ENCODE measurements around the gene SOHLH1.
"Not testable (repeated sequence)": the region's sequence is repeated elsewhere in the genome, so short reads cannot be mapped to it uniquely, and the experiment has no call there.

SOHLH1 gene

DNA sequence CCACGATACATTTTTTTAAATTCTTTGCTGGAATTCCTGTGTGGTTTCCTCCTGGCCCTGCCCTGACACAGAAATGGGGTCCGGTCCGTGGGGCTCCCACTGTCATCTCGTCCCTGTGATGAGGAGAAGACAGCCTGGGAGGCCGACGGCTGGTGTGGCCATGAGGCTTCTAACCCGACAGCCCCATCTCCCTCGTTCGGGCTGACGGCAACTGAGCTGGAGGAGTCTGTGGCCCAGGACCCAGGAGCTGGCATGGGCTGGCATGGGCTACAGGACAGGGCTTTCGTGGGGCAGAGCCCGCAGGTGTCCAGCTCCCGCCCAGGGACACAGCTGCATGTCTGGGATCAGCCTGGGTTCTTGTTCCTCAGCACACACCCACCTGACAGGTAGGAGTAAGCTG is 22.4 kb downstream of the SOHLH1 start:
- DNase-seq, result no peak

DNA sequence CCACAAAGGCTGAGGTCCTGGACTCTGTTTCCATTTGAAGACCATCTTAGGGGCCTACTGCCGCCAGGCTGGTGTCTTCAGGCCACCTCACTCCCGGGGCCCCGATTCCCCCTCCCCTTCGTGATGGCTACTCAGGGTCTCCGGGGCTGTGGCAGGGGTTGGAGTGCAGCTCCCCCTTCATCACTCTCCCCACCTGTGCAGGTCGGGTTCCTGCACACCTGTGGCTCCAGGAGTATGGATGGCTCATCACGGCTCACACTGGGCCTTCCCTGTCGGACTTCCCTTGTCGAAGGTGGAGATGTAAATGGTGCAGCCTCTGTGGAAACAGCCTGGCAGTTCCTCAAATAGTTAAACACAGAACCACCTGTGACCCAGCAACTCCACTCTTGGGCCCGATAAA is 24.3 kb downstream of the SOHLH1 start:
- DNase-seq, result no peak

DNA sequence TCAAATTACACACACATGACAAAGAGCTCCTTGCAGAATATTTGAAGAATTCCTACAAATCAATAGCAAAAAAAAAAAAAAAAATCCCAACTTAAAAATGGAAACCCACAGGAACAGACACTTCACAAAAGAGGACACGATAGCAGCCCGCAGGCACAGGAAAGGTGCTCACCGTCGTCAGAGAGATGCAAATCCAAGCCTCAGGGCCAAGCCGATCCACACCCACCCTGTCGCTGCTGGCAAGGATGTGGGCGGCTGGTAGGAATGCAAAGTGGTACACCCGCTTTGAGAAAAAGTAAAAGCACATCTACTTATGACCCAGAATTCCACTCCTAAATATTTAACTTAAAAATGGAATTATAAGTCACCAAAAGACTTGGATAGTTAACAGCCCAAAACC is 25.3 kb downstream of the SOHLH1 start:
- no peak for DNase-seq

DNA sequence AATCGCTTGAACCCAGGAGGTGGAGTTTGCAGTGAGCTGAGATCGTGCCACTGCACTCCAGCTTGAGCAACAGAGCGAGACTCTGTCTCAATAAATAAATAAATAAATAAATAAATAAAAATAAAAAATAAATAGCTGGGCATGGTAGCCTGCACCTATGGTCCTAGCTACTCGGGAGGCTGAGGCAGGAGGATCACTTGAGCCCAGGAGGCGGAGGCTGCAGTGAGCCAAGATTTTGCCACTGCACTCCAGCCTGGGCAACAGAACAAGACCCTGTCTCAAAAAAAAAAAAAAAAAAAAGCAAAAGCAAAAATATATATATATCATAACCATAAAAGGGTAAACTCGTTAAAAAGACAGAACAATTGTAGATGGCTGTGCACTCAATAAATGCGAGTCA is 26.5 kb downstream of the SOHLH1 start:
- not testable (repeated sequence) for DNase-seq

DNA sequence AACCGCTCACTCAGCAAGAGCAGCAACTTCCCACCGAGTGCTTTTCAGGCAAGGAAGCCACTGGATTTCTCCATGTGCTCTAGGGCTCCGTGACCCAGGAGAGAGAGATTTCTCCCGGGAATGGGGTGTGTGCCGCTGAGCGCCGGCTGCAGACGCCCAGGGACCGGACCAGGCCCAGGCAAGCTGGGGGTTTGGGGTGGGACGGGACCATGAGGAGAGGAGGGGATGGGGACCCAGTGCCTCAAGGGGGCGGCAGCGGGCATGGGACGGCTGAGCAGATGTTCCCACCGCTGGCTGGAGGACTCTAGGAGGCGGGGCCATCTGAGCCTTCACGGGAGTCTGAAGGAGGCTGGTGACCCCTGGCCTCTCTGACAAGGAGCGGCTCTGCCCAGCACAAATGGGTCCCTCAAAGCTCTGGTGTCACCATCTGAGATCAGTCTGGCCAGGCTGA is 27.7 kb downstream of the SOHLH1 start:
- DNase-seq, result no peak

DNA sequence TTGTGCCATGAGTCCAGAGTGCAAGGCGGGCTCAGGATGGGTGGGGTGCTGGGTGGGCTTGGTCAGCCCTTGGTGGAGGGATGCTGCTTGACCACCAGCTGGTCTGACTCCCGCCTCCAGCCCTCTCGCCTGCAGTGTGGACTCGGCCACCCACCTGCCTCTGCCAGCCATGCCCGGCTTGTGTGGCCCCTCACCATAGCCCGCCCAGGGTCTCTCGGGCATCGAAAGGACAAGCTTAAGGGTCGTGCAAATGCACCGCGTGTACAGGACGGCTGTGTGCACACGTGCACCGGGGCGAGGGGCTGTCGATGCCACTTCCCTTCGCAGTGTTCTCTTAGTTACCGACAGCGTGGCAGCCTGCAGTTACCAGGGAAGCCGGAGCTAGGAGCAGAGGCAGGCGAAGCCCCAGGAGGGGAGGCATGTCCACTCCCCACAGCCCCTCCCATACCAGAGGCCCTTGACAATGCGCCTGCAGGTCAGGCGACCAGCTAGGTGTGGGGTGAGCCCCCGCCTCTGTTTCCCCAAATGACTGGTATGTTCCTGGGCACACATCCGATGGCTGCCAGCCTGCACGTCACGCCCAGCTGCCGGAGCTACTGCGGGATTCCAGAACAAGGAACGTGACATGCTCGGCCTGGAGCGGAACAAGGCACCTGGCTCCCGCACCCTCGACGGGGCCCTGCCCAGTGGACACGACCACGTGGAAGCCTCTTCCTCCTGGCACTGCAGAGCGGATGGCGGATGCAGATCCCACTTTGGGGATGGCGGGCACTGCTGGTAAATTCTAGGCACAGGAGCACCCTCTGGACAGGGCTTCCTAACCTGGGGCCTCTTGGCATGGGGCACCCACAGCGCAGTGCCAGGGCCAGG is 28.3 kb downstream of the SOHLH1 start:
- DNase-seq, result no peak

DNA sequence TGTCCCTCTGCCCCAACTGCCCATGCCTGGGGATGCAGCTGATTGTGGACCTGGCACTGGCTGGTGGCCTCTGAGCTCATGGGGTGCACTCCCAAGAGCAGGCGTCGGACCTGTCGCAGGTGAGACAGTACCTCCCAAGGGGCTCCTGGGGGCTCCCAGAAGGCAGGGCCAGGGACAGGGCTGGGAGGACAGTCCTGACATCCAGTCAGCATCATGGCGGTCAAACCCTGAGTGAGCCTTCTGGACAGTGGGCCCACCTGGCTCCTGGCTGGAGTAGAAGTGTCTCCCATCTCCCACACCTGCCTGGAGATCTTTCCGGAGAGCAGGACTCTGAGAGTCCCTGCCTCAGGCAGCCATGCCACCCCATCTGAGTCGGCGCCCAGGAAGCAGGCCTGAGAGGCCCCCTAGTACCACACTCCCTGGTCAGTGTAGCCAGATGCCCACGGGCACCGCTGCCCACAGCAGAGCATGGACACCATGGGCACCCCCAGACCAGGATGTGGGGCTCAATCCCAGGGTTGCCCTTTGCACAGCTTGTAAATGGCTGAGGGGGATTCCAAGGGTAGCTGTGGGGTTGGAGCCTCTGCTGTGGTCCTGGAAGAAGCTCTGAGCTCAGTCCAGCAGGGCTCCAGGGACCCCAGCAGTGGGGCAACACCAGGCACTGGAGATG is 29.5 kb downstream of the SOHLH1 start:
- no peak for DNase-seq

DNA sequence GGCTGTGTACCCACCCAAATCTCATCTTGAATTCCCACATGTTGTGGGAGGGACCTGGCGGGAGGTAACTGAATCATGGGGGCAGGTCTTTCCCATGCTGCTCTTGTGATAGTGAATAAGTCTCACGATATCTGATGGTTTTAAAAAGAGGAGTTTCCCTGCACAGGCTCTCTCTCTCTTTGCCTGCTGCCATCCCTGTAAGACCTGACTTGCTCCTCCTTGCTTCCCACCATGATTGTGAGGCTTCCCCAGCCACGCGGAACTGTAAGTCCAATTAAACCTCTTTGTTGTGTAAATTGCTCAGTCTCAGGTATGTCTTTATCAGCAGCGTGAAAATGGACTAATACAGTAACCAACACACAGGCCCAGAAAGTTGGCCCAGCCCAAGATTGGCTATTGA is 30.3 kb downstream of the SOHLH1 start:
- DNase-seq, result not testable (repeated sequence)

DNA sequence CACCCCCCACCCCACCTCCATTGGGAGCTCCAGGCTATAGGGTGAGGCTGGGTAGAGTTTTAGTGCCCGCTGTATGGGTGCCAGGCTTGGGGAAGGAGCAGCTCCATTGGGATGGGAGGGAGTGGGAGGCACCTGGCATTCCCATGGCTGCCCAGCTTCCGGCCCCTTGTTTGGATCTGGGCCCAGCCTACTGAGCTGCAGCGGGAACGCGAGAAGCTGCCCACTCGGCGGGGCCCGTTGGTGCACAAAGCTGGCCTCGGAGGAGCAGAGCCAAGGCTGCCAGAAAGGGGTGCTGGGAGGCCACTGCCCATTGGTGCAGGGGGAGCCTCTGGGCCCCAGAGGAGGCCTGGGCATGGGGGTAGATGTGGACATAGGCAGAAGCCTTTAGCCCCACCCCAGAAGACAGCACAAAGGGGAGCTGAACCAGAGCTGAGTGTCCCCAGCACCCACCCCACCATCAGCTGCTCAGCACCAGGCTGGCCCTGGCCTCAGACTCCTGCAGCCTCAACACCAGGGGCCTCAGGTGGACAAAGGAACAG is 31.7 kb downstream of the SOHLH1 start:
- no peak for DNase-seq

DNA sequence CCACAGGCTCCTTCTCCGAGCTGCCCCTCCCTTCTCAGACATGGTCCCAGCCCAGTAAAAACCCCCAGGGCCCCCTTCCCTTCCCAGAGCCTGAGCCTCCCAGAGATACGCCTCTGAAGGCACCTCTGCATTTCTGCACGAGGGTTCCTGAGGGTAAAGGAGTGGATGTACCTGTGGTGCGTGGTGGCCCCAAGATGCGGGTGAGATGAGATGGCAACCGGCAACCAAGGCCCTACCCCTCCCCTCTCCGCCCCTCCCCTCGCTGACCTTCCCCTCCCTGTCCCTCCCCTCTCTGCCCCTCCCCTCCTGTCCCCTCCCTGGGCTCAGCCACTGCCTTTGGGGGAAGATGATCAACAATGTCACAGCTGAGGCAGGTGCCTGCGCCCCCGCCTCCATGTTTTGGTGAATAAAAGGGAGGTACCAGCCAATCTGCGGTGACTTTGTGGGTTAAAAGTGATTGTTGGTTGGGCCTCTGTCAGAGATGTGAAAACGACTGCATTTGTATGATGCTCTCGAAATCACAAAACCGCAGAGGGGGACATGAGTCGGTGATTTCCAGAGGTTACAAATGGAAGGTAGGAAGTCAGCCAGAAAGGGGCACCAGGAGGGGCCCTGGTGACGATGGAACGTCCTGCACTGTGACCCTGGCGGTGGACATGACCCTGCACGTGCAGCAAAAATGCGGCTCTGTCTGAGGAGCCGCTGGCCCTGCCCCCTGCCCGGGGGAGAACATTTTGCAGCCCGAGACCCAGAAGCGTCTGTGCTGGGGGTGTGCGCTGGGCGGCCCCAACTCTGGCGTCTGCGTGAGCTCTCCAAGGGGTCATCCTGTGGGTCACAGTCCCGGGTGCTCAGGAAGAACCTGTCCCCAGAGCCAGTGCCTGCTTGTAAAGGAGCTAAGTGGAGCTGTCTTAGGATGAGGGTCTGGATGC is 32.5 kb downstream of the SOHLH1 start:
- DNase-seq, result no peak

DNA sequence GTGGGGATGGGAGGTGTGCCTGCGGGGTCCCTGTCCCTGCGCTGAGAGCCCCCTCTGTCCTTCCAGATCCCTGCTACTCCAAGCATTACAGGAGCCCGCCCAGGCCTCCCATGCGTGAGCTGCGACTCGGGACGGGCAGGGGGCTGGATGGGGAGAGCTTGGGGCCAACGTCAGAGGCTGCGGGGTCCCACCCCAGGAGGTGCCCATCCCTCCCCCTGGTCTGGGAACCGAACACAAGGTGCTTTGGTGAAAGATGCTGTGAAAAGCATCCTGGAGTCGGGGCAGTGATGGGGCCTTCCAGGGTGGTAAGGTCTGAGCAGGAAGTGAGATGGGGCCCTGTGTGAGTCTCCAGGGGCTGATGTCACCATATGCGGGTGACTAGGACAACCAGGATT is 33.5 kb downstream of the SOHLH1 start:
- no peak for DNase-seq

DNA sequence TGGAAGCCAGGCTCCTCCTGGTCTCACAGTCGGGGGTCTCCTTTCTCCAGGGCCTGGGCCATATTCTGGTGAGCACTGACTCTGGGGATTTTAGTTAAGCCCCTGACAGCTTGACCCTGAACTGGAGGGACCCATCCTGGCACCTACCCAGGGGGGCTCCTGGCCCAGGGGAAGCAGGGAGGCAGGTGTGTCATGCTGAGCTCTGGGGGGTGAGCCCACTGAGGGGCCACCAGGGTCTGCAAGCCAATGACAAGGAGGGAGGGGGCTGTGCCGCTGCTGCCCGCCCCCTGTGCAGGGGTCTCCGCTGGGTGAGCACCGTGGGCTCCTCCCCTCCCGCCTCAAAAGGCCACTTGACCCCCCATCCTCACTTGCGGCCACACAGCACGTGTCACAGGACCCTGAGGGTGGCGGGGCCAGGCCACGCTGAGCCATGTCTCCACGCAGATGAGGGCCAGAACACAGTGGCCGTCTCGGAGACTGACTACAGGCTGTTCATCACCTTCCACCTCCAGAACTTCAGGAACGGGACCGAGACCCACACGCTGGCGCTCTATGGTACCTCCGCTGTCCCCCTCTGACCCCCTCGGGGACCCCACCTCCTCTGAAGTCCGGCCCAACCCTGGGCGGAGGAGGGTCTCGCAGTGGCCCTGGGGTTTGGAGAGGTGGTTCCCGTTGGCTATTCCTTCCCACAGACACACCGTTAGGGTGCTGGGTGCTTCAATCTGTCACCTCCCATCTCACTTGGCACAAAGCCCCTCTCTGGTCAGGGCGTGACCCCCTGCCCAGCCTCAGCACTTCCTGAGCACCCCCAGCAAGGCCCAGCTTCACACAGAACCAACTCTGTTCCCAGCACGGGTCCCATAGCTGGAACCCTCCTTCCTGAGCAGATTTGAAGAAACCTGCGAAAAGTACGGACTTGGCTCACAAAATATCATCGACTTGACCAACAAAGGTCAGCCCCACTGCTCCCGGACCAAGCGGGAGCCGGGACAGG is 34.2 kb downstream of the SOHLH1 start:
- no peak for DNase-seq

DNA sequence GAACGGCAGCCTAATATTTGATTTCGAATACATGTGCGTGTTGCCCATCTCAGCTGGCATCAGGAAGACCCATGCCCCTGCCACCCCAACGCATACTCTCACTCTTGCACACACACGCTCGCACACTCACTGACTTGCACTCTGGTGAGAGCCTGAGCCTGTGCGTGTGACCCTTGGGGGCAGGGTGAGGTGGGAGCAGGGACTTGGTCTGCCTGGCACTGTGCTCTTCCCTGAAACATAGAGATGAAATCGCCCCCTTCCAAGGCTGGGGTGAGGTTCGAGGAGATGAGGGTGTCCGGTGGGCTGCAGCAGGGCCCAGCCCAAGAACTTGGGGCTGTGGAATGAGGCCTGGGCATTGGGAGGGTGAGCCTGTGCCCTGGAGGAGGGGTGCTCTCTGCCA is 35.0 kb downstream of the SOHLH1 start:
- no peak for DNase-seq

DNA sequence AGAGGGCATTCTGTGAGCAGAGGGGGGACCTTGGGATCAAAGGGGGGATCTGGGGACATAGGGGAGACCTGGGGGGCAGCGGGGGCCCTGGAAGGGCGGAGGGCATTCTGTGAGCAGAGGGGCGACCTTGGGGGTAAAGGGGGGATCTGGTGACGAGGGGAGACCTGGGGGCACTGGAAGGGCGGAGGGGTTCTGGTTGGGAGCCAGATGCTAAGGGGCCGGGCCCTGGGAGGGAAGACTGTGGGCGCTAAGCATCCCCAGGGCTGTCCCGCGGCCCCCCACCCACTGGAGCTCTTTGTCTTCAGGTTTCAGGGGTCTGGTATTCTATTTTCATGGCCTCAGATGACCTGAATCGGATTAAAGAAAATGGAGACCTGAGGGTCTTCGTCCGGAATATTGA is 35.4 kb downstream of the SOHLH1 start:
- no peak for DNase-seq

DNA sequence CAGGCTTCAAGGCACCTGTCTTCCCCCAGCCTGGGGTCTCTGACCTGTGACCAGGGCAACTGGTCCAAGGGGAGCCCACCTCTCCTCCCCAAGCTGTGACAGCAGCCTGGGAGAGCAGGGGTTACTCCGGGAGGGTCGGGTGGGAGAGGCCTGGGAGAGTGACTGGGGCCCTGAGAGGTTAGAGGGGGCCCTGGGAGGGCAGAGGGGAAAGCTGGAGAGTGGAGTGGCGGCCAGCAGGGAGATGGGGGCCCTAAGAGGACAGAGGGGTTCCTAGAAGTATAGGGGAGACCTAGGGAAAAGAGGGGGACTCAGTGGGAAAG is 35.9 kb downstream of the SOHLH1 start:
- no peak for DNase-seq

DNA sequence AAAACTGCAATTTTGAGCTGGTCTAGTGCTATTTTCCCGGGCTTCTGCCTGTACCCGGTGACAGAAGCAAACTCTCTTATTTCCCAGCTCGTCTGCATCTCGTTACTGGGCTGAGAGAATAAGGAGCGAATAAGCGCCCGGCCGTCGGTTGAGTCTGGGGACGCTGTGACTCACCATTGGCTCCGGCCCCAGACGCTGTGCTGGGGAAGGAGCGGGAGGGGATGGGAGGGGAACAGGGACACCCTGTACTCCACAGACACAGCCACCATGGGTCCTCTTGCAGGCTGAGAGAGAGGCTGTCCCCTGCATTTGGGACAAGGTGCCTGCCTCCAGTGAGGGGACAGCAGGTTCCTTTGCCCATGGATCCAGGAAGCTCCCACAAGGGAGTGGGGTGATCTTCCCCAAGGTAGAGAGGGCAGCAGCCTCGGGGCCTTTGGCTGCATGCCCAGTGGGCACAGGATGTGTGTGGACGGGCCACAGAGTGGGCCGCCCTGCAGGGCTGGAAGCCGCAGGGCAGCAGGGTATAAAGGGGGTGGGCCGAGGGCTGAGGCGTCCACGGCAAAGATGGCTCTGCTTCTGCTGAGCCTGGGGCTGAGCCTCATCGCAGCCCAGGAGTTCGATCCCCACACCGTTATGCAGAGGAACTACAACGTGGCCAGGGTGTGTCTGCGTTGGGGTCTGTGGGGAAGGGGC is 36.4 kb downstream of the SOHLH1 start, which contains the start of gene LCN9:
Gene LCN9 (plus strand): TSS at position 552 of the 693 bp plus-strand sequence. CDS start 13 bp downstream, at position 565.
- DNase-seq, result no peak

DNA sequence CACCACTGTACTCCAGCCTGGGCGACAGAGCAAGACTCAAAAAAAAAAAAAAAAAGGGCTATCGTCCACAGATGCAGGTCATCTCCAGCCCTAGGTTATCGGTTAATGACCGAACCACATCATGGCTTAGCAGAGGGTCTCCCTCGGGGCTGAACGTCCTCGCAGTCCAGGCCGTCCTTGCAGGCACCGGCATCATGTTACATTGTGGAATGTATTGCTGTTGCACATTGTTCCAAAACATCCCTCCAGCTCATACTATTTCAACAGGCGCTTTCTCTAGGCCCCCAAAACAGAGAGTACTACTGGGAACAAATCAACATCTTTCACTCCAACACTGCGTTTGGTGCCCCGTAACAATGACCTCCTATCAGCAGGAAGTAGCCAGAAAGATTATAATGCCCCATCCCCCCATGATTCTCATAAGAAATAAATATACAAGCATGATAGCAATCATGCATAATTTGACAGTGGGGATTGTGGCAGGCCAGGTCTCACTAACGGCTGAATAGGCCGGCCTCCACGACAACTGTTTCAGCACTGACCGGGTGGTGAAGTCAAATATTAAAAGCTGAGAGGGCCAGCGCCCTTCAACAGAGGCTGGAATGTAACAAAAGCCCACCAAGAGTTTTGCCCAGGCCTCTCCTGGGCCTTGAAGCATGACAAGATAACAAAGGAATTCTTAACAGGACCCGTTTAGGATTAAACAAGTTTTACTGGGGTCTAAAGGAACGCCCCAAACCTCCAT is 37.3 kb downstream of the SOHLH1 start:
- DNase-seq, result no peak

DNA sequence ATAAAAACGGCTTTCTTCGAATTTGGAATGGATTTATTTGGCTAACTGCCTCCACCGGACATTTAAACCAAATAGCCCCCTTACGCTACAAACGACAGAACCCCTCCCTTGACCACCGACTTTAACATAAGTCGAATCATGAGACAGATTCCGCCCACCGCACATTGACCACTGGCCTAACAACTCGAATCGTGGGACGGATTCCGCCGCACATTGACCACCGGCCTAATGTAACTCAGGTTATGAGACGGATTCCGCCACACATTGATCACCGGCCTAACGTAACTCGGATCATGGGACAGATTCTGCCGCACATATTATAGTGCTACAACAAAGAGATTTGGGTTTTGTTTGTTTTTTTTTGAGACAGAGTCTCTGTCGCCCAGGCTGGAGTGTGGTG is 38.9 kb downstream of the SOHLH1 start:
- no peak for DNase-seq

DNA sequence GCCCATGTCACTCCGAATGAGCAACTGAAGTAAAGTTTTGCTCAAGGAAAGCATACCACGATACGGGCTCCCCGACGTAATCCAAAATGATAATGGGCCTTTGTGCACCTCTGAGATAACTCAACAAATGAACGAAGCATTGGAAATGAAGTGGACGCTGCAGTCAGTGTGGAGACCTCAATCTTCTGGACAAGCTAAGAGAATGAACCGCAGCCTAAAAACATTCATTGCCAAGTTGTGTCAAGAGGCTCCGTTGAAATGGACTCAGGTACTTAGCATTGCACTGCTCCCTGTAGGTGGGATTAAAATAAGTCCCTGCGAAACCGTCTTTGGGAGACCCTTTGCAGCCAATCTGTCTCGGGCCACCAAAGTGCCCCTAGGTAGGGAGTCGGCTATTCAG is 40.0 kb downstream of the SOHLH1 start:
- DNase-seq, result no peak

DNA sequence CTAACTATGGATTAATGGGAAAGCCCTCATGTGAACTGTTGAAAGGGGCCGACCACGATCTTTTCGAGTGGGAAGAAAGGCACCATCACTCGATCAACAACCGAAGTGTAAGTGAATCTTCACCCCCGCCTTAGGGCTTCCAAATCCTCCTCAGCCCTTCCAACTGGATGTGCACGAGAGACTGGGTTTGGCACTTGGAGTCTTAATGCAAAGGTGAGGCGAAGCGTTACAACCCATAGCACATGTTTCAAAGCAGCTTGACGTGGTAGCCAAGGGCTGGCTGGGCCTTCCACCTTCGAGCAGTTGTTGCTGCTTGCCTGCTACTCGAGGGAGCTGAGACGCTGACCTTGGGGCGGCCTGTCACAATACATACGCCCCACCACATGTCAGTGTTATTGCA is 41.9 kb downstream of the SOHLH1 start:
- no peak for DNase-seq

Data from hematopoietic multipotent progenitor cell treated with erythropoietin and hydrocortisone succinate and interleukin-3 and kit ligand, for 8 days (in vitro differentiated cells).